Mucosa of descending colon (tissue), 3 donors: Measurements from ENCODE around the gene SLC16A11. TPM values are rescaled to one million over a fixed set of nuclear protein-coding genes. Genes with fewer than 3 reads are reported as not detected.

Experiments used
- ATAC-seq: fragments of 200-7000 bp; cut with Tn5 transposase; one replicate; pipeline ENCODE4 v1.9.1; 2020; ENCODE audit warnings: mild to moderate bottlenecking, moderate library complexity
- DNase-seq, 3 donors: peaks; one replicate each; pipeline ENCODE4 v3.0.0-alpha.2; 2020
- H3K36me3 ChIP-seq: fragments of 200-600 bp; one replicate; pipeline ENCODE4 v1.8.0; 2021; ENCODE audit warnings: low read depth, mild to moderate bottlenecking
- H3K4me1 ChIP-seq: fragments of 200-600 bp; one replicate; pipeline ENCODE4 v1.8.0; 2021; ENCODE audit warnings: low read depth, mild to moderate bottlenecking
- H3K4me3 ChIP-seq: fragments of 200-600 bp; one replicate; pipeline ENCODE4 v1.8.0; 2021; ENCODE audit warnings: mild to moderate bottlenecking
- H3K9me3 ChIP-seq: fragments of 200-600 bp; one replicate; pipeline ENCODE4 v1.8.0; 2021; ENCODE audit warnings: mild to moderate bottlenecking
- CTCF ChIP-seq: fragments of 200-600 bp; IDR thresholded peaks from one replicate; pipeline ENCODE4 v1.8.0; 2022; ENCODE audit warnings: antibody characterized with exemption, mild to moderate bottlenecking
- intact Hi-C, 2 donors: fragments of 100-400 bp; cut with DNase I in 1 of 2; cut with micrococcal nuclease in 1 of 2; formaldehyde crosslinking; loops; one replicate each; pipeline versions ENCODE4 v1.11.0 to v1.11.1; 2022; cut with DNase I, micrococcal nuclease
- total RNA-seq, 3 donors: library from RNA; stranded (reverse); fragmentation: NEBNext Ultra II Directional in 2 of 3; extraction: Animal tissue kit (Norgen Biotek cat#: 25700) in 2 of 3; gene quantifications; one replicate each; pipeline versions ENCODE4 v1.2.1 to v1.2.4, GENCODE V29; 2021 to 2023
- donor health status: DM: no; HTN: no; CAD: no; lungs with moderate emphysema.
- donor health status: DM: no; HTN: no; CAD: no.
- donor health status: DM: no; HTN: yes; CAD: no.

Gene SLC16A11
- total RNA-seq, 3 donors from 2014 or later, result 0.55 to 1.7 (median 1.3) TPM

GRCh38 chr17:7016418-7016817 lies 27.5 kb downstream of the SLC16A11 start:
- no peak for TF ChIP-seq CTCF
- Histone ChIP-seq H3K4me3 (no peak overlapping the region), H3K9me3 (no peaks in the 10 kb centered on the region), H3K36me3 (peaks cover 5% of the 10 kb centered on the region), H3K4me1 (peaks cover 17% of the 10 kb centered on the region)
- ATAC-seq (no peak), DNase-seq (peak in 1 of 3 donors; percentile 30)
- intact Hi-C loops, result no loop called here

- peak overlapping the region; percentile 34 for H3K4me3 ChIP-seq
- peaks cover 5% of the 10 kb centered on the region for H3K36me3 ChIP-seq
- intact Hi-C loops, result no loop called here
- no peaks in the 10 kb centered on the region for H3K9me3 ChIP-seq
- DNase-seq (peak in 2 of 3 donors; percentile 37 to 65), ATAC-seq (peak; percentile 0)
- peaks cover 29% of the 10 kb centered on the region for H3K4me1 ChIP-seq
- peak; percentile 6 for TF ChIP-seq CTCF
These were observed 28.6 kb downstream of the SLC16A11 start for GRCh38 chr17:7014995-7015958.

- ATAC-seq (peak; percentile 89), DNase-seq (peak; percentile 96 to 99 (median 98))
- H3K9me3 ChIP-seq, result no peaks in the 10 kb centered on the region
- peak; percentile 84 for TF ChIP-seq CTCF
- intact Hi-C loops, result no loop called here
- peaks cover 5% of the 10 kb centered on the region for H3K36me3 ChIP-seq
- peak overlapping the region; percentile 34 for H3K4me3 ChIP-seq
- peaks cover 29% of the 10 kb centered on the region for H3K4me1 ChIP-seq
These were observed 29.5 kb downstream of the SLC16A11 start for GRCh38 chr17:7014261-7014994.

GRCh38 chr17:7011942-7012254 lies 32.0 kb downstream of the SLC16A11 start:
- Histone ChIP-seq H3K36me3 (peaks cover 5% of the 10 kb centered on the region), H3K9me3 (no peaks in the 10 kb centered on the region), H3K4me3 (peak overlapping the region; percentile 73), H3K4me1 (peaks cover 28% of the 10 kb centered on the region)
- intact Hi-C loops, result no loop called here
- ATAC-seq (no peak), DNase-seq (peak in 1 of 3 donors; percentile 17)
- no peak for TF ChIP-seq CTCF

- intact Hi-C loops, result no loop called here
- no peaks in the 10 kb centered on the region for H3K9me3 ChIP-seq
- no peak for TF ChIP-seq CTCF
- no peak overlapping the region for H3K4me3 ChIP-seq
- ATAC-seq (no peak), DNase-seq (peak in 1 of 3 donors; percentile 15)
- H3K36me3 ChIP-seq, result peaks cover 5% of the 10 kb centered on the region
- peaks cover 28% of the 10 kb centered on the region for H3K4me1 ChIP-seq
These were observed 32.5 kb downstream of the SLC16A11 start for GRCh38 chr17:7011415-7011814.
